ENCODE data around the gene RING1.

RING1 gene

DNA sequence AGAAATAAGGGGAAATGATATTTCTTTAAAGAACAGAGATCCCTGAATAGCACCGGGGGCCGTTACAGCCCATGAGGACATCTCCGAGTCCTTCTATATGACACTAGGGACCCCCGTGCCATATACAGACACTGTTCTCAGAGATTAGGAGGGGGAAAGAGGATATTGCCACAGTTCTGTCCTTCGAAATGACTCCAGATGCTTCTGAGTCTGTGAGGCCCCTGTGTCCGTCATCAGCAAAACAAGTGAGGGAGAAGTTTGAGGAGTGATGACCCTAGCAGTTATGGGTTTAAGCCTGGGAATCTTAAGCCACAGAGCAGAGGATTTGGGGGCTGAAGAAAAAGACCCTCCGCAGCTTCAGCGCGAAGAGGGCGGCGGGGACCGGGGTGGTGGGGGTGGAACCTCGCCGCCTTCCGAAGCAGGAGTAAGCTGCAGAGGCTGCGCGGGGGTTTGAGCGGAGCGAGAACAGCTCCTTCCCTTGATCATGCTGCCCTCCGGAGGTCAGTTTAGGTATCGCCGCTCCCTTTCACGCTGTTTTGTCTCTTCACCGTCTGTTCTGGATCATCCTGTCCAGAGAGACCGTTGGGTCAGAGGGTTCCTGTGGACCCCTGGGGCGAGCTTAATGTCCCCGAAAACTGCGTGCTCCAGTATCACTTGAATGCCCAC lies 39.8 kb downstream of the RING1 start:
- Histone ChIP-seq H3K36me3 (ENCODE audit: control insufficient read depth, insufficient read depth, low read length) (no peaks in the 10 kb centered on the region), H3K4me3 (ENCODE audit: low read depth, low read length) (peak overlapping the region; percentile 76), H3K27me3 (ENCODE audit: control insufficient read depth, insufficient read depth, low read length) (peaks cover 24% of the 10 kb centered on the region), H3K9me3 (ENCODE audit: control insufficient read depth, insufficient read depth, low read length) (no peaks in the 10 kb centered on the region), H3K9ac (ENCODE audit: low read depth, low read length) (no peak overlapping the region), H3K4me1 (ENCODE audit: control insufficient read depth, insufficient read depth, low read length) (peaks cover 4% of the 10 kb centered on the region)

DNA sequence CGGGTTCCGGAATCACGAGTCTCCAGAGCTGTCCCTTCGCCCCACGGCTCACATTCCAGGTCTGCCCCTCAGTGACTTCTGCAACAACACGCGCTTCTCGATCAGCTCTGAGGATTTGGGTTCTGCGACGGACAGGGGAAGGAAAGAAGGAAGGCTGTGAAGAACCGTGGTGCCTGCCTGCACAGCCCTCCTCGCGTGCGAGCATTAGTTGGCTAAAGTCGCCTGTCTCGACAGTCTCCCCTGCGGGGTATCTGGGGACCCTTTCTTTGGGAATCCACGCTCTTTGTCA lies 40.3 kb downstream of the RING1 start:
- Histone ChIP-seq H3K4me3 (ENCODE audit: low read depth, low read length) (peak overlapping the region; percentile 76), H3K27me3 (ENCODE audit: control insufficient read depth, insufficient read depth, low read length) (peaks cover 22% of the 10 kb centered on the region), H3K36me3 (ENCODE audit: control insufficient read depth, insufficient read depth, low read length) (peaks cover under 1% of the 10 kb centered on the region), H3K9ac (ENCODE audit: low read depth, low read length) (no peak overlapping the region), H3K4me1 (ENCODE audit: control insufficient read depth, insufficient read depth, low read length) (peaks cover 4% of the 10 kb centered on the region), H3K9me3 (ENCODE audit: control insufficient read depth, insufficient read depth, low read length) (no peaks in the 10 kb centered on the region)

DNA sequence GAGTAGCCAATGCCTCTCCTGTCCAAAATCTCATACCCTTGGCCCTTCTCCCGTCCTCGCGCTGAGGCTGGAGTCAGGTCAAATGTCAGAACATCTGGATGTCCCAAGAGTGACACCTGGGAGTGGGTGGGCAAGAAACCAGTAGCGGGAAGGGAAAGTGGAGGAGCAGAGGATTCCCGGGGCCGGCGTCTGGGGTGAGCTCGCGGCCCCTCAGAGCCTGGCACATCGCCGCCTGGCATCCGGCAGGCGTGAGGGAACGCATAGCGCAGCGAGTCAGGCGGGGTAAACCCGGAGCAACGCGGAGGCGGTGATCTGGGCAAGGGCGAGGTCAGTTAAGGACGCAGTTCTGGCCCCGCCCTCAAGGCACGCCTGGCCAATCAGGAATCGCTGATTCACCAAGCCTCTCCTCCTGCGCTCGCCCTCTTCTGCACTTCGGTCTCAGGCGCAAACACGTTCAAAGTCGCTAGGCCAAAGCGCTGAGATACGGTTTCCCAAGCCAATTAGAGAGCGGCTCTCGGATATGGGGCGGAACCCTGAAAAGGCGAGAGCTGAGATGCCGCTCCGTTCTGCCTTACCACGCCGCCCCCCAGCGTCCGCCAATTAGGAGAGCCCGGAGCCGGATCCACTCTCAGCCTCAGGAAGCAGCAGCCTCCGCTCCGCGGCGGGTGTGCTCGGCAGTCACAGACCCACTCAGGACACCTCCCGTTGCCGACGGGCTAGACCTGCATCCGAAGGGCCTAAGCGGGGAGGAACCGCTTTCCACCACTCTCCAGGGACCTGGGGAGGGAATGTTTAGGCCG lies 40.8 kb downstream of the RING1 start:
- H3K4me3 ChIP-seq (ENCODE audit: low read depth, low read length) = peak overlapping the region; percentile 94
- peaks cover 3% of the 10 kb centered on the region for H3K36me3 ChIP-seq (ENCODE audit: control insufficient read depth, insufficient read depth, low read length)
- peak overlapping the region; percentile 95 for H3K9ac ChIP-seq (ENCODE audit: low read depth, low read length)
- H3K27me3 ChIP-seq (ENCODE audit: control insufficient read depth, insufficient read depth, low read length) = peaks cover 22% of the 10 kb centered on the region
- H3K9me3 ChIP-seq (ENCODE audit: control insufficient read depth, insufficient read depth, low read length) = no peaks in the 10 kb centered on the region
- peaks cover 4% of the 10 kb centered on the region for H3K4me1 ChIP-seq (ENCODE audit: control insufficient read depth, insufficient read depth, low read length)

DNA sequence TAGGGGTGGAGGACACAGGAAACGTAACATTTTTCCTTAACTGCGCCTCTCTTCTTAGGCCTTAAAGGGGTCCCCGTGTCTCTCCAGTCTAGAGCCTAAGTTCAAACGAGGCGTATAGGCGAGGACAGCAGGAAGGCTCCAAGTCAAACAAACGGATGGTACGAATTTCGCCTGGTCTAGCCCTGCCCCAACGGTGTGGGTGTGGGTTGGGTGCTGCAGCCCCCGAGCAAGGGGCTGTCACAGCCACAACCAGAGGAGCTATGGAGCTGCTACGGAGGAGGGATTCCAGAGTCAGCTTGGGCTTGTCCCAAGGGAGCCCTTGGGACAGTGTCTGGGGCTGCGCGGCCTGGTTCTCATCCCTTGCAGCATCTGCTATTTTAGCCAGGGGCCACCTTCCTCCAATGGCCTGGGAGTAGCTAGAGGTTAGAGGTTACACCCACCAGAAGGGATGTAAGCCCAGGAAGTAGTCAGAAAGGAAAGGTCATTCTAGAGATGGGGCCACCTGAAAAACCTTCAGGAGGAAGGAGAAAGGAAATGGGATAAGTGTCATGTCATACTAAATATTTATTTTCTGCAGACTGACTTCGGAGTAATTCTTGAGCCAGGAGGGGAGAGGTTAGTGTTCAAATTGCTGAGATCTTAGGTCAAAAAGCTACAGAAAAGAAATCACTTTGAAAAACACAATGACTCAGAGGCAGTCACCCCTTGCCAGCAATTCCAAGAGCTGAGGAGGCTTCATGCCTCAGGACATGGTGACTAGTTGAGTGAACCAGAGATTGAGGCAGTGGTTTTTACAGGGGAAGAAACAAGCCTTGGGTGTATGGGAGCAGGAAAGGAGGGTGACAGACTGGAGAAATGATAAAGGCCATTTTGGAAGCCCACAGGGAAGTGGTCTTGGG lies 41.7 kb downstream of the RING1 start:
- Histone ChIP-seq H3K36me3 (ENCODE audit: control insufficient read depth, insufficient read depth, low read length) (peaks cover 3% of the 10 kb centered on the region), H3K4me3 (ENCODE audit: low read depth, low read length) (peak overlapping the region; percentile 94), H3K9ac (ENCODE audit: low read depth, low read length) (peak overlapping the region; percentile 95), H3K27me3 (ENCODE audit: control insufficient read depth, insufficient read depth, low read length) (peaks cover 22% of the 10 kb centered on the region), H3K4me1 (ENCODE audit: control insufficient read depth, insufficient read depth, low read length) (peaks cover 4% of the 10 kb centered on the region), H3K9me3 (ENCODE audit: control insufficient read depth, insufficient read depth, low read length) (no peaks in the 10 kb centered on the region)

DNA sequence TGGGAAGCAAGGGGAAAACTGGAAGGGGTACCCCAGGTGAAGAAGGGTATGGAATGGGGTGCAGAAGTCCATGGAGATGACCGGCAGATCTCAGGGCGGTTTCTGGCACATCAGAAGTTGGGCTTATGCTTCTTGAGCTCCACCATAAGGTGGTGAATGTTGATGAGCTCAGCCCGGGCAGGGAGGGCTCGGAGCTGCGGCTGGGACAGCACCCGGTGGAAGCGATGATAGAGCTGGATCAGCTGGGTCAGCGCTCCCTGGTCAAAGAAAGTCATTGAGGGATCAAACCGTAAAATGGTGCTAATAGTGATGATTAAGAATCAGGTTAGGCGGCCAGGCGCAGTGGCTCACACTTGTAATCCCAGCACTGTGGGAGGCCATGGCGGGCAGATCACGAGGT lies 42.4 kb downstream of the RING1 start:
- H3K4me1 ChIP-seq (ENCODE audit: control insufficient read depth, insufficient read depth, low read length) = peaks cover 4% of the 10 kb centered on the region
- H3K27me3 ChIP-seq (ENCODE audit: control insufficient read depth, insufficient read depth, low read length) = peaks cover 22% of the 10 kb centered on the region
- peaks cover 3% of the 10 kb centered on the region for H3K36me3 ChIP-seq (ENCODE audit: control insufficient read depth, insufficient read depth, low read length)
- no peaks in the 10 kb centered on the region for H3K9me3 ChIP-seq (ENCODE audit: control insufficient read depth, insufficient read depth, low read length)
- H3K4me3 ChIP-seq (ENCODE audit: low read depth, low read length) = no peak overlapping the region
- H3K9ac ChIP-seq (ENCODE audit: low read depth, low read length) = no peak overlapping the region

DNA sequence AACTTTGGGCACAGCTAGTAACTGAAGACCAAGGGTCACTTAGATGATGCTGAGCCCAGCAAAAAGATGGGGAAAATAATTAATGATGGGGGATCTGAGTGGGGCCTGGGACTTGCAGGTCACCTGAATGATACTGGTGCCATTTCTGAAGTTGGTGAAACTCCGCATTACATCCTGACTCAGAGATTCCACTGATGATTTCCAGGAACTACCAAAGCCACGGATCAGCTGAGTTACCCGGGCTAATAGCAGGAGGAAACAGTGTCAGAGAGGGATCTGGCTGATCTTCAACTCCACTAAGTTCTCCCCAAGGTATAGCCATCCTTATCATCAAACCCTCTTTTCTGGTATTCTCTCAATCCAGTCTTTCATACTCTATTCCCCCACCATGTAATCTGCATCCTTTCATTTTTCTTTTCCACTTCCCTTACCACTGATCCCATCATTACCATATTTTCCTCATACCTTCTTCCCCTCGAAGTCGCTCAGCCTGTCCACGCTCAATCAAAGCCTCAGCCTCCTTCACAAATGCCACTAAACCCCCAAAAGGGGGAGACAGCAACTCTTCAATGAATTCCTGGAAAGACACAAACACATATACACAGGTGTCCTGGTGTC lies 43.2 kb downstream of the RING1 start:
- Histone ChIP-seq H3K4me3 (ENCODE audit: low read depth, low read length) (no peak overlapping the region), H3K36me3 (ENCODE audit: control insufficient read depth, insufficient read depth, low read length) (peaks cover 3% of the 10 kb centered on the region), H3K9me3 (ENCODE audit: control insufficient read depth, insufficient read depth, low read length) (no peaks in the 10 kb centered on the region), H3K4me1 (ENCODE audit: control insufficient read depth, insufficient read depth, low read length) (peaks cover 4% of the 10 kb centered on the region), H3K9ac (ENCODE audit: low read depth, low read length) (no peak overlapping the region), H3K27me3 (ENCODE audit: control insufficient read depth, insufficient read depth, low read length) (peaks cover 19% of the 10 kb centered on the region)

DNA sequence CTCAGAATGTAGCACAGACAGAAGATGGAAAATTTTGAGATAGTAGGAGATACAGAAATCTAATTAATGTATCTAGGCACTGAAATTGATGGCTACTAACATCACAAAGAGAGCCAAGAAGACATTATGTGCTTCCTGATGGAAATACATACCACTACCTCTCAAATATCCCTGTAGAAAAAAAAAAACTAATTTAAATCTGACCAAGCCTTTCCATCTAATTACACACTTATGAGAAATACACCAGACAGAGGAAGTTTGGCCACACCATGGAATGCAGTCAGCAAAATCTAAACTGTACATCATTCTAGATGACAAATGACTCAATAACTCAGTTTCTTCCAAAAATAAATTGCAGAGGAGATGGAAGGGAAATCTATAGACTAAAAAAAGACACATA lies 44.5 kb downstream of the RING1 start:
- H3K9me3 ChIP-seq (ENCODE audit: control insufficient read depth, insufficient read depth, low read length) = no peaks in the 10 kb centered on the region
- no peak overlapping the region for H3K9ac ChIP-seq (ENCODE audit: low read depth, low read length)
- H3K27me3 ChIP-seq (ENCODE audit: control insufficient read depth, insufficient read depth, low read length) = peaks cover 7% of the 10 kb centered on the region
- H3K4me1 ChIP-seq (ENCODE audit: control insufficient read depth, insufficient read depth, low read length) = peaks cover 4% of the 10 kb centered on the region
- peaks cover 3% of the 10 kb centered on the region for H3K36me3 ChIP-seq (ENCODE audit: control insufficient read depth, insufficient read depth, low read length)
- no peak overlapping the region for H3K4me3 ChIP-seq (ENCODE audit: low read depth, low read length)

DNA sequence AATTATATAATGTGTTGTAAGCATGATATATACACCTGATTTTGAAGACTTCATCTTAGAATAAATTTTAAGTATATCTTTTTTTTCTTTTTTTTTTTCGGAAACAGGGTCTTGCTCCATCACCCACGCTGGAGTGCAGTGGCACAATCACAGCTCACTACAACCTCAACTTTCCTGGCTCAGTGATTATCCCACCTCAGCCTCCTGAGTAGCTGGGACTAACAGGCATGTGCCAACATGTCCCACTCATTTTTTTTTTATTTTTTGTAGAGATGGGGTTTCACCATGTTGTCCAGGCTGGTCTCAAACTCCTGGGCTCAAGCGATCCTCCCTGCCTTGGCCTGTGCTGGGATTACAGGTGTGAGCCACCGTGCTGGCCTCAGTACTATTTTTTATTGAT lies 46.3 kb downstream of the RING1 start:
- Histone ChIP-seq H3K9ac (ENCODE audit: low read depth, low read length) (no peak overlapping the region), H3K36me3 (ENCODE audit: control insufficient read depth, insufficient read depth, low read length) (peaks cover 7% of the 10 kb centered on the region), H3K4me3 (ENCODE audit: low read depth, low read length) (no peak overlapping the region), H3K4me1 (ENCODE audit: control insufficient read depth, insufficient read depth, low read length) (peaks cover 2% of the 10 kb centered on the region), H3K27me3 (ENCODE audit: control insufficient read depth, insufficient read depth, low read length) (no peaks in the 10 kb centered on the region), H3K9me3 (ENCODE audit: control insufficient read depth, insufficient read depth, low read length) (no peaks in the 10 kb centered on the region)

DNA sequence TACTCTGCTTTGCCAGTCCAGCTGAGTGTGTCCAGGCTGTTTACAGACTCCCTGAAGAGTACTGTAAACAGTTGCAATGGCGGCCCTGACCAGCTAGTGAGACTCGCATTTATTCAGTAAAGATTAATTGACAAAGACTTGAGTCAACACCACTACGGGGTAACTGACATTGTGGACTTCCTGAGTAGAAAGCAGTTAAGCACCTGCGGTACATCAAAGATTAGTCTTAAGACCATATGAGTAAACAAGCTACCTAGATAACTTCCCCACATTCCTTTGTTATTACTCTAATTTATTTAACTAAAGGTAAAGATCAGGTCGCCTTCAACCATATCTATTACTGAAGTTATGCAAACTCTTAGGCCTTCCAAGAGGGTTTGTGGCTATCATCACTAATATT lies 50.7 kb downstream of the RING1 start:
- Histone ChIP-seq H3K9ac (ENCODE audit: low read depth, low read length) (no peak overlapping the region), H3K4me1 (ENCODE audit: control insufficient read depth, insufficient read depth, low read length) (no peaks in the 10 kb centered on the region), H3K36me3 (ENCODE audit: control insufficient read depth, insufficient read depth, low read length) (peaks cover 7% of the 10 kb centered on the region), H3K4me3 (ENCODE audit: low read depth, low read length) (no peak overlapping the region), H3K9me3 (ENCODE audit: control insufficient read depth, insufficient read depth, low read length) (no peaks in the 10 kb centered on the region), H3K27me3 (ENCODE audit: control insufficient read depth, insufficient read depth, low read length) (no peaks in the 10 kb centered on the region)
